ENCODE results near the gene CRLF3. TPM values are rescaled to one million over a fixed set of nuclear protein-coding genes. Genes with fewer than 3 reads are reported as not detected.
"Not testable (repeated sequence)": the region's sequence is repeated elsewhere in the genome, so short reads cannot be mapped to it uniquely, and the experiment has no call there.

CRLF3 gene
- total RNA-seq, 4 donors from 2014 or later, result 8.2 to 11.6 (median 9.9) TPM

GRCh38 chr17:30824002-30824355 is 513 bp downstream of the CRLF3 start:
- no peaks in the 10 kb centered on the region for H3K9me3 ChIP-seq
- intact Hi-C loops (cut with DNase I), result loop anchor here (10.0 kb wide), 1 partner anchor 109 kb away; no protein-coding TSS in a partner anchor
- WGBS, result under 1% methylated on average over 11 of the region's 11 CpGs
- TF ChIP-seq POLR2AphosphoS5 (IDR thresholded peaks at IDR 0.05) (no peak), CTCF (IDR thresholded peaks at IDR 0.05) (no peak), EP300 (IDR thresholded peaks at IDR 0.05) (no peak)
- peaks cover 6 to 39% (median 33%) of the 10 kb centered on the region in 4 donors for H3K4me1 ChIP-seq
- no peak for DNase-seq (ENCODE audit: extremely low spot score)
- peak overlapping the region; percentile 73 to 85 (median 80) for H3K27ac ChIP-seq (replicated peaks in 1 of 4)
- peak overlapping the region; percentile 72 to 90 (median 81) for H3K4me3 ChIP-seq
- H3K36me3 ChIP-seq, result no peaks in the 10 kb centered on the region
- H3K27me3 ChIP-seq, result no peaks in the 10 kb centered on the region

- H3K4me1 ChIP-seq, result peaks cover 6 to 43% (median 33%) of the 10 kb centered on the region in 4 donors
- no peaks in the 10 kb centered on the region for H3K27me3 ChIP-seq
Measured at GRCh38 chr17:30823421-30823820, 1.1 kb downstream of the CRLF3 start.

GRCh38 chr17:30822919-30823318 is 1.6 kb downstream of the CRLF3 start:
- intact Hi-C loops (cut with DNase I), result loop anchor here (10.0 kb wide), 1 partner anchor 108 kb away; no protein-coding TSS in a partner anchor
- H3K9me3 ChIP-seq; H3K36me3 ChIP-seq; H3K27me3 ChIP-seq; DNase-seq (ENCODE audit: extremely low spot score); H3K27ac ChIP-seq (replicated peaks in 1 of 4): not testable (repeated sequence)
- Histone ChIP-seq H3K4me1 (peaks cover 6 to 43% (median 33%) of the 10 kb centered on the region in 4 donors), H3K4me3 (peak overlapping the region in 3 of 4 donors; percentile 72 to 90 (median 85))
- 89% methylated on average over 14 of the region's 14 CpGs for WGBS

More at GRCh38 chr17:30823421-30823820, 1.1 kb downstream of the CRLF3 start:
- Histone ChIP-seq H3K36me3 (no peaks in the 10 kb centered on the region), H3K27ac (replicated peaks in 1 of 4) (peak overlapping the region in 3 of 4 donors; percentile 73 to 85 (median 78)), H3K4me3 (peak overlapping the region; percentile 72 to 90 (median 81)), H3K9me3 (no peaks in the 10 kb centered on the region)
- intact Hi-C loops (cut with DNase I), result loop anchor here (10.0 kb wide), 1 partner anchor 109 kb away; no protein-coding TSS in a partner anchor
- TF ChIP-seq CTCF (IDR thresholded peaks at IDR 0.05), result no peak
- TF ChIP-seq EP300 (IDR thresholded peaks at IDR 0.05), result no peak
- no peak for TF ChIP-seq POLR2A (IDR thresholded peaks at IDR 0.05; ENCODE audit: low read depth)
- TF ChIP-seq POLR2AphosphoS5 (IDR thresholded peaks at IDR 0.05), result no peak
- no peak for DNase-seq (ENCODE audit: extremely low spot score)
- WGBS, result 43% methylated on average over 7 of the region's 7 CpGs

- Histone ChIP-seq H3K27me3 (no peaks in the 10 kb centered on the region), H3K9me3 (no peaks in the 10 kb centered on the region), H3K4me1 (peaks cover 6 to 43% (median 33%) of the 10 kb centered on the region in 4 donors), H3K4me3 (no peak overlapping the region), H3K27ac (replicated peaks in 1 of 4) (no peak overlapping the region), H3K36me3 (no peaks in the 10 kb centered on the region)
- WGBS, result 58% methylated on average over 9 of the region's 9 CpGs
- TF ChIP-seq POLR2A (IDR thresholded peaks at IDR 0.05; ENCODE audit: low read depth) (no peak), POLR2AphosphoS5 (IDR thresholded peaks at IDR 0.05) (no peak), EP300 (IDR thresholded peaks at IDR 0.05) (no peak)
- DNase-seq (ENCODE audit: extremely low spot score), result no peak
- intact Hi-C loops (cut with DNase I), result loop anchor here (10.0 kb wide), 1 partner anchor 107 kb away; no protein-coding TSS in a partner anchor
Measured at GRCh38 chr17:30821871-30822723, 2.4 kb downstream of the CRLF3 start.

GRCh38 chr17:30819971-30820705 is 4.4 kb downstream of the CRLF3 start:
- TF ChIP-seq EP300 (IDR thresholded peaks at IDR 0.05), result no peak
- TF ChIP-seq POLR2AphosphoS5 (IDR thresholded peaks at IDR 0.05), result no peak
- 92% methylated on average over 8 of the region's 8 CpGs for WGBS
- intact Hi-C loops (cut with DNase I), result loop anchor here (10.0 kb wide), 1 partner anchor 105 kb away; no protein-coding TSS in a partner anchor
- DNase-seq (ENCODE audit: extremely low spot score), result no peak
- Histone ChIP-seq H3K9me3 (no peaks in the 10 kb centered on the region), H3K27ac (replicated peaks in 1 of 4) (no peak overlapping the region), H3K4me1 (peaks cover 4 to 42% (median 28%) of the 10 kb centered on the region in 4 donors), H3K4me3 (no peak overlapping the region), H3K27me3 (no peaks in the 10 kb centered on the region), H3K36me3 (no peaks in the 10 kb centered on the region)

GRCh38 chr17:30816165-30816564 is 8.3 kb downstream of the CRLF3 start:
- TF ChIP-seq CTCF (IDR thresholded peaks at IDR 0.05) (no peak), POLR2AphosphoS5 (IDR thresholded peaks at IDR 0.05) (no peak), POLR2A (IDR thresholded peaks at IDR 0.05; ENCODE audit: low read depth) (no peak), EP300 (IDR thresholded peaks at IDR 0.05) (no peak)

GRCh38 chr17:30814860-30815259 is 9.6 kb downstream of the CRLF3 start:
- H3K9me3 ChIP-seq; DNase-seq (ENCODE audit: extremely low spot score); intact Hi-C loops (cut with DNase I); H3K27ac ChIP-seq (replicated peaks in 1 of 4); H3K4me3 ChIP-seq; H3K36me3 ChIP-seq; H3K27me3 ChIP-seq: not testable (repeated sequence)
- H3K4me1 ChIP-seq, result peaks cover 0 to 23% (median 10%) of the 10 kb centered on the region in 4 donors
- 85% methylated on average over 9 of the region's 9 CpGs for WGBS

More at GRCh38 chr17:30816165-30816564, 8.3 kb downstream of the CRLF3 start:
- H3K27ac ChIP-seq (replicated peaks in 1 of 4), result no peak overlapping the region
- H3K4me1 ChIP-seq, result peaks cover 0 to 33% (median 13%) of the 10 kb centered on the region in 4 donors
- H3K36me3 ChIP-seq, result peaks cover 0 to 3% (median 0%) of the 10 kb centered on the region in 4 donors
- intact Hi-C loops (cut with DNase I), result no loop called here
- no peaks in the 10 kb centered on the region for H3K27me3 ChIP-seq
- H3K9me3 ChIP-seq, result no peaks in the 10 kb centered on the region
- no peak overlapping the region for H3K4me3 ChIP-seq
- no peak for DNase-seq (ENCODE audit: extremely low spot score)
- 94% methylated on average over 7 of the region's 7 CpGs for WGBS

- H3K27me3 ChIP-seq; H3K9me3 ChIP-seq; DNase-seq (ENCODE audit: extremely low spot score); H3K27ac ChIP-seq (replicated peaks in 1 of 4); H3K4me3 ChIP-seq; intact Hi-C loops (cut with DNase I): not testable (repeated sequence)
- 80% methylated on average over 12 of the region's 12 CpGs for WGBS
- peaks cover 0 to 17% (median 9%) of the 10 kb centered on the region in 4 donors for H3K4me1 ChIP-seq
- H3K36me3 ChIP-seq, result peaks cover 0 to 12% (median 0%) of the 10 kb centered on the region in 4 donors
Measured at GRCh38 chr17:30814236-30814635, 10.3 kb downstream of the CRLF3 start.
